ENCODE results near the gene CWC25. TPM values are rescaled to one million over a fixed set of nuclear protein-coding genes. Genes with fewer than 3 reads are reported as not detected.

CWC25 gene
- total and polyA plus RNA-seq, 4 donors: 20.1 to 21.4 (median 21.2) TPM

DNA sequence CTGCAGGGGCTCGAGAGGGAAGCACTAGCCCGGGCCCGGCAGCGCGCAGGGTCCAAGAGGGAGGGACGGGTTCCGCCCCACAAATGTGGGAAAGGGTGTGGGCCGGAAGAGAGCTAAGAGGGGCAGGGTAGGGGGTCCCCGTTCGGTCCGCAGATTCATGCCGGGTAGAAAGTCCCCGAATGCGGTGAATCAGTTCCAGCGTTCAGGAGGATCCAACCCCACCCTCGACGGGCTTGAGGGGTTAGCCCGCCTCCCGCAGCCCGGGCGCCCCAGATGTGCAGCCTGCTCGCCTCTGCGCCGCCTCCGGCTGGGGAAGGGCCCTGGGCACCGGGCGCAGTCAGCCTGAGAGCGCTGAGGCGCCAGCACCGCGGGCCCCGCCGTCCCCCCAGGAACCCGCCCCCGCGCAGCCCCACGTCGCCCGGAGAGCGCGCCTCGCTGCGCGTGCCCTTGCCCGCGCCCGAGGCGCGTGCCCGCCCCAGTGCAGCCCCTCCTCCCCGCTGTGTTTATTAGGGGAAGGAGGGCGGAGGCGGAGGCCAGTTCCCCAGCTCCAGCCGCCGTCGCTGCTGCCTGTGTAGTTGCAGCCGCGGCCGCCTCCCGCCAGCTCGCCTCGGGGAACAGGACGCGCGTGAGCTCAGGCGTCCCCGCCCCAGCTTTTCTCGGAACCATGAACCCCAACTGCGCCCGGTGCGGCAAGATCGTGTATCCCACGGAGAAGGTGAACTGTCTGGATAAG, 44.6 kb upstream of the CWC25 start, which contains the start of gene LASP1:
Gene LASP1, plus strand, starts transcription at position 533 of the 733 bp plus-strand sequence. Its CDS starts 132 bp downstream, at position 665.
- Histone ChIP-seq H3K27me3 (ENCODE audit: control insufficient read depth in 3 of 3, insufficient read depth in 3 of 3, low read length in 2 of 3) (no peaks in the 10 kb centered on the region), H3K27ac (ENCODE audit: low read depth in 1 of 2, low read length in 1 of 2) (peak within 1 kb of the TSS; percentile 97), H3K9me3 (ENCODE audit: control insufficient read depth in 4 of 4, insufficient read depth in 3 of 4, low read length in 3 of 4) (no peaks in the 10 kb centered on the region), H3K4me3 (peak within 1 kb of the TSS; percentile 93), H3K4me1 (ENCODE audit: control insufficient read depth in 5 of 5, insufficient read depth in 5 of 5, low read length in 5 of 5) (peaks cover 13 to 50% (median 27%) of the 10 kb centered on the region in 5 donors), H3K36me3 (ENCODE audit: control insufficient read depth in 4 of 4, insufficient read depth in 4 of 4, low read length in 4 of 4) (peaks cover 0 to 1% (median 0%) of the 10 kb centered on the region in 4 donors), H3K9ac (ENCODE audit: insufficient read depth in 1 of 2, low read length in 2 of 2) (peak within 1 kb of the TSS; percentile 59 to 90)
- peak; percentile 93 to 97 (median 94) for DNase-seq
- 0% methylated on average over 65 to 73 of the region's 73 CpGs for WGBS, 2 donors
- TF ChIP-seq CTCF (IDR thresholded peaks at IDR 0.05; ENCODE audit: control extremely low read depth, extremely low read depth): no peak
- peak; percentile 85 for ATAC-seq (ENCODE audit: insufficient read depth, low FRiP score)

- no peak for TF ChIP-seq CTCF (IDR thresholded peaks at IDR 0.05; ENCODE audit: control extremely low read depth, extremely low read depth)
- Histone ChIP-seq H3K36me3 (ENCODE audit: control insufficient read depth in 4 of 4, insufficient read depth in 4 of 4, low read length in 4 of 4) (peaks cover 0 to 1% (median 0%) of the 10 kb centered on the region in 4 donors), H3K27me3 (ENCODE audit: control insufficient read depth in 3 of 3, insufficient read depth in 3 of 3, low read length in 2 of 3) (no peaks in the 10 kb centered on the region), H3K27ac (ENCODE audit: low read depth in 1 of 2, low read length in 1 of 2) (peak overlapping the region; percentile 97), H3K4me1 (ENCODE audit: control insufficient read depth in 5 of 5, insufficient read depth in 5 of 5, low read length in 5 of 5) (peaks cover 9 to 42% (median 21%) of the 10 kb centered on the region in 5 donors), H3K9ac (ENCODE audit: insufficient read depth in 1 of 2, low read length in 2 of 2) (peak overlapping the region; percentile 59 to 86), H3K4me3 (peak overlapping the region; percentile 61), H3K9me3 (ENCODE audit: control insufficient read depth in 4 of 4, insufficient read depth in 3 of 4, low read length in 3 of 4) (no peaks in the 10 kb centered on the region)
- ATAC-seq (ENCODE audit: insufficient read depth, low FRiP score): peak; percentile 39
- WGBS, 2 donors: 0% methylated on average over 26 of the region's 26 CpGs
- peak; percentile 96 to 97 (median 97) for DNase-seq
These were observed 43.9 kb upstream of the CWC25 start for GRCh38 chr17:38868817-38869525.

DNA sequence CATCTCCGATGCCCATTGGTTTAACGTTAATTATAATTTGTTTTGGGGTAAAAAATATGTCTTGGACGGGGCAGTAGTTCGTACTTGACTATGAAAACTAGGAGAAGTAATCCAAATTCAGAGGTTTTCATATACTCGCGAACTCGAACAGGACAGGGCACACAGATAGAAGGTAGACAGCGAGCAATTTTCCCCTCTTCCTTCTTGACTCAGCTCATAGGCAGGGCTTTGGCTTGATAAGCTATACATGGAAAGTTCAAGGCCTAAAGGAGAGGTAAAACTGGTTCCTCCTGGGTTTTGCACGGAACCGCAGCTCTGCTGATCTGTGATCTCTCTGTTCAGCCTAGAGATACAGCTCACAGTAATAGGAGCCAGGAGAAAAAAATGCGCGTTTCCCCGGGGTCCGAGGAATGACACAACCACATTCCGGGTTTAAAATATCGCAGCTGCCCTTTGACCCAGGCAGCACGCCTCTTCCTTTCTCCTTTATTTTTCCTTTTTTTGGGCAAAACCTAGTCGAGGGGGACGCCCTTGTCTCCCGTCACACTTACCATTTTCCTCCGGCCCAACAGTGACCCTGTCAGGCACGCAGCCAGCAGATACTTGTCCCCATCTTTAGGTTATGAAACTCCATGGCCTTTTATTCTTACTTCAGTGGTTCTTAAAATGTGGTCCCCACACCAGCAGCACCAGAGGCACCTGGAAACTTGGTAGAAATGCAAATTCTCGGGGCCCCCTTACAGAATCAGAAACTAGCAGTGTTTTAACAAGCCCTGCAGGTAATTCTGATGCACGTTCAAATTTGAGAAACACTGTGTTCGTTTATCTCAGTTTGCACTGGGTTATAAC, 43.1 kb upstream of the CWC25 start:
- no peak for TF ChIP-seq CTCF (IDR thresholded peaks at IDR 0.05; ENCODE audit: control extremely low read depth, extremely low read depth)
- Histone ChIP-seq H3K4me1 (ENCODE audit: control insufficient read depth in 5 of 5, insufficient read depth in 5 of 5, low read length in 5 of 5) (peaks cover 9 to 35% (median 16%) of the 10 kb centered on the region in 5 donors), H3K36me3 (ENCODE audit: control insufficient read depth in 4 of 4, insufficient read depth in 4 of 4, low read length in 4 of 4) (peaks cover 0 to 1% (median 0%) of the 10 kb centered on the region in 4 donors), H3K27me3 (ENCODE audit: control insufficient read depth in 3 of 3, insufficient read depth in 3 of 3, low read length in 2 of 3) (no peaks in the 10 kb centered on the region), H3K9me3 (ENCODE audit: control insufficient read depth in 4 of 4, insufficient read depth in 3 of 4, low read length in 3 of 4) (no peaks in the 10 kb centered on the region), H3K9ac (ENCODE audit: insufficient read depth in 1 of 2, low read length in 2 of 2) (peak overlapping the region; percentile 37 to 86), H3K4me3 (no peak overlapping the region), H3K27ac (ENCODE audit: low read depth in 1 of 2, low read length in 1 of 2) (peak overlapping the region; percentile 67 to 78)
- ATAC-seq (ENCODE audit: insufficient read depth, low FRiP score) (no peak), DNase-seq (peak; percentile 67 to 76 (median 75))
- WGBS, 2 donors: 11 to 31% methylated on average over 25 of the region's 25 CpGs
